Ovary (tissue), 3 donors: ENCODE results near the gene HIPK3.

Source experiments
- POLR2A ChIP-seq: fragments of 450-650 bp; IDR thresholded peaks from one replicate; pipeline ENCODE4 v1.6.1; 2017; ENCODE audit warnings: antibody characterized with exemption, mild to moderate bottlenecking, moderate library complexity
- TF ChIP-seq, protein P1 (sequence below), 3 donors: fragments of 450-650 bp in 2 of 3; fragments of 200-600 bp in 1 of 3; IDR thresholded peaks; one replicate each; pipeline versions ENCODE4 v1.5.1 to v1.8.0; 2016 to 2022; ENCODE audit warnings: antibody characterized with exemption in 3 of 3, mild to moderate bottlenecking in 1 of 3
- donor health status: DM: no; HTN: no; CAD: no.

DNA sequence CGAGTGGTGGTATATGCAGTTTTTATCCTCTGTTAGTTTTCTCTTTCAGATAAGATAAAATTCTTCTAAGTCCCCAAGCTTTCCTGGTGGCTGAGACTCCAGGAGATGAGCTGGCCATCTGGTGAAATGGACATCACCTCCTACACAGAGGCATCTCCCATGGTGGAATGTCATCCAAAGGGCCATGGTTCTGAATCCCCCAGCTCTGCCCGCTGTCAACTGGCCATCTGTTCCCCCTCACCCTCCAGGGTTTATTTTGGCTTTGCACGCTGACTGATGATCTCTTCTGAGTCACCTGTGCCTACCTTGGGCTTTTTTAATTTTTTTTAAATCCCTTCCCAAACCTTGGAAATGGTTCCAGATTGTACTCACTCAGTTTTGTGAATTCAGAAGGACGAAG, 142.2 kb downstream of the HIPK3 start:
- TF ChIP-seq, protein P1, sequence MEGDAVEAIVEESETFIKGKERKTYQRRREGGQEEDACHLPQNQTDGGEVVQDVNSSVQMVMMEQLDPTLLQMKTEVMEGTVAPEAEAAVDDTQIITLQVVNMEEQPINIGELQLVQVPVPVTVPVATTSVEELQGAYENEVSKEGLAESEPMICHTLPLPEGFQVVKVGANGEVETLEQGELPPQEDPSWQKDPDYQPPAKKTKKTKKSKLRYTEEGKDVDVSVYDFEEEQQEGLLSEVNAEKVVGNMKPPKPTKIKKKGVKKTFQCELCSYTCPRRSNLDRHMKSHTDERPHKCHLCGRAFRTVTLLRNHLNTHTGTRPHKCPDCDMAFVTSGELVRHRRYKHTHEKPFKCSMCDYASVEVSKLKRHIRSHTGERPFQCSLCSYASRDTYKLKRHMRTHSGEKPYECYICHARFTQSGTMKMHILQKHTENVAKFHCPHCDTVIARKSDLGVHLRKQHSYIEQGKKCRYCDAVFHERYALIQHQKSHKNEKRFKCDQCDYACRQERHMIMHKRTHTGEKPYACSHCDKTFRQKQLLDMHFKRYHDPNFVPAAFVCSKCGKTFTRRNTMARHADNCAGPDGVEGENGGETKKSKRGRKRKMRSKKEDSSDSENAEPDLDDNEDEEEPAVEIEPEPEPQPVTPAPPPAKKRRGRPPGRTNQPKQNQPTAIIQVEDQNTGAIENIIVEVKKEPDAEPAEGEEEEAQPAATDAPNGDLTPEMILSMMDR (IDR thresholded peaks at IDR 0.05) = no peak
- TF ChIP-seq POLR2A = no peak
